GM19193 (cell line): ENCODE data around the gene TMOD1.

Experiments used
- POLR2A ChIP-seq: IDR thresholded peaks from 4 replicates; pipeline ENCODE4 v1.6.1; 2011; ENCODE audit not compliant: insufficient read depth, insufficient read length; ENCODE audit errors: extremely low read depth

TMOD1 gene

GRCh38 chr9:97526895-97527575, 25.6 kb downstream of the TMOD1 start:
- TF ChIP-seq POLR2A = no peak

- TF ChIP-seq POLR2A = no peak
Observed at GRCh38 chr9:97527626-97528528, 26.4 kb downstream of the TMOD1 start.

GRCh38 chr9:97528529-97529230, 27.2 kb downstream of the TMOD1 start:
- TF ChIP-seq POLR2A = no peak

- no peak for TF ChIP-seq POLR2A
Observed at GRCh38 chr9:97529363-97530076, 28.1 kb downstream of the TMOD1 start.

- no peak for TF ChIP-seq POLR2A
Observed at GRCh38 chr9:97531888-97532376, 30.5 kb downstream of the TMOD1 start.

- no peak for TF ChIP-seq POLR2A
Observed at GRCh38 chr9:97534185-97534584, 32.7 kb downstream of the TMOD1 start.

- TF ChIP-seq POLR2A = no peak
Observed at GRCh38 chr9:97534961-97535594, 33.6 kb downstream of the TMOD1 start.

- no peak for TF ChIP-seq POLR2A
Observed at GRCh38 chr9:97535771-97536170, 34.3 kb downstream of the TMOD1 start.

- no peak for TF ChIP-seq POLR2A
Observed at GRCh38 chr9:97536480-97536879, 35.0 kb downstream of the TMOD1 start.

GRCh38 chr9:97543561-97543960, 42.1 kb downstream of the TMOD1 start:
- no peak for TF ChIP-seq POLR2A

GRCh38 chr9:97545486-97545885, 44.0 kb downstream of the TMOD1 start:
- no peak for TF ChIP-seq POLR2A

GRCh38 chr9:97547098-97547829, 45.8 kb downstream of the TMOD1 start:
- TF ChIP-seq POLR2A = no peak

GRCh38 chr9:97548379-97548778, 46.9 kb downstream of the TMOD1 start:
- no peak for TF ChIP-seq POLR2A

GRCh38 chr9:97548819-97549540, 47.5 kb downstream of the TMOD1 start:
- TF ChIP-seq POLR2A = no peak

- no peak for TF ChIP-seq POLR2A
Observed at GRCh38 chr9:97550386-97550785, 48.9 kb downstream of the TMOD1 start.
